ENCODE data around the gene RIN2. TPM values are rescaled to one million over a fixed set of nuclear protein-coding genes. Genes with fewer than 3 reads are reported as not detected.

The RIN2 gene
- total RNA-seq, 1 donor from 2014 or later, result 24.4 TPM

DNA sequence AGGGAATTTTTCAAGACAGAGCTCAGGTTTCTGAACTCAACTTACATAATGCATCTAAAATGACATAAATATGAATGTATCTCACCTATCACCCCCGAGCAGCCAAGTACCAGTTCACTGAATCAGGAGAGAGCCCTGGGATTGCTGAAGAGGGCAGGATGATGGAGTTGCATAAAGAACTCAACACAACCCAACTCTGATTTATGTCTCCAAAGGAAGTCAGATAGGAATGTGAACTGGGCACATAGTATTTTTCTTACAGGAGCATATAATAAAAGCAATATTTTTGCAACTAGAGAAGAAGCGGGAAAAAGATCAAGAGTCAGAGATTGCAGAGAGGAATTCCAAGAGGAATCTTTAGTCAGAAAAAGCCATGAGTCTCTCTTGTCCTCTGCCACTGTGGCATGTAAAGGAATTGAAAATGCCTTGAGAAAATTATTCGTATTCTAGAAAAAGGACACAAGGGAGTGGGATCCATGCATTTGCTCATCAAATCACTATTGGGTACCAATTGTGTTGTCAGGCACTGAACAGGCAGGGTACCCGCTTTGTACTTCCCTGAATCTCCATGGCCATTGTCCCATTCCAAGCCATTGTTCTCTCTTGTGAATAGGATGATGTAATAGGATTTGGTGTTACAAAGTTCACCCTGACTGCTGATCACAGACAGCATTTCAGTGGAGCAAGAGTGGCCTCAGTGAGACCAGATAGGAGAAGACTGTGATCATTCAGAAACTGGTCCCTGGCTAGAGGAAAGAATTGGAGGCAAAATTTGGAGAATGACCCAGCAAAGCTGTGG is 16.3 kb downstream of the RIN2 start:
- TF ChIP-seq, protein P1, sequence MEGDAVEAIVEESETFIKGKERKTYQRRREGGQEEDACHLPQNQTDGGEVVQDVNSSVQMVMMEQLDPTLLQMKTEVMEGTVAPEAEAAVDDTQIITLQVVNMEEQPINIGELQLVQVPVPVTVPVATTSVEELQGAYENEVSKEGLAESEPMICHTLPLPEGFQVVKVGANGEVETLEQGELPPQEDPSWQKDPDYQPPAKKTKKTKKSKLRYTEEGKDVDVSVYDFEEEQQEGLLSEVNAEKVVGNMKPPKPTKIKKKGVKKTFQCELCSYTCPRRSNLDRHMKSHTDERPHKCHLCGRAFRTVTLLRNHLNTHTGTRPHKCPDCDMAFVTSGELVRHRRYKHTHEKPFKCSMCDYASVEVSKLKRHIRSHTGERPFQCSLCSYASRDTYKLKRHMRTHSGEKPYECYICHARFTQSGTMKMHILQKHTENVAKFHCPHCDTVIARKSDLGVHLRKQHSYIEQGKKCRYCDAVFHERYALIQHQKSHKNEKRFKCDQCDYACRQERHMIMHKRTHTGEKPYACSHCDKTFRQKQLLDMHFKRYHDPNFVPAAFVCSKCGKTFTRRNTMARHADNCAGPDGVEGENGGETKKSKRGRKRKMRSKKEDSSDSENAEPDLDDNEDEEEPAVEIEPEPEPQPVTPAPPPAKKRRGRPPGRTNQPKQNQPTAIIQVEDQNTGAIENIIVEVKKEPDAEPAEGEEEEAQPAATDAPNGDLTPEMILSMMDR (IDR thresholded peaks at IDR 0.05), result no peak
- Mint-ChIP-seq H3K4me1 (ENCODE audit: low read depth) (peaks cover 14% of the 10 kb centered on the region), H3K9me3 (ENCODE audit: low read depth) (no peaks in the 10 kb centered on the region), H3K36me3 (ENCODE audit: low read depth) (no peaks in the 10 kb centered on the region), H3K4me3 (ENCODE audit: unreplicated experiment) (no peak overlapping the region), H3K27ac (ENCODE audit: unreplicated experiment) (peak overlapping the region; percentile 28), H3K27me3 (ENCODE audit: low read depth) (no peaks in the 10 kb centered on the region)
- no peak for DNase-seq (ENCODE audit: low spot score)

DNA sequence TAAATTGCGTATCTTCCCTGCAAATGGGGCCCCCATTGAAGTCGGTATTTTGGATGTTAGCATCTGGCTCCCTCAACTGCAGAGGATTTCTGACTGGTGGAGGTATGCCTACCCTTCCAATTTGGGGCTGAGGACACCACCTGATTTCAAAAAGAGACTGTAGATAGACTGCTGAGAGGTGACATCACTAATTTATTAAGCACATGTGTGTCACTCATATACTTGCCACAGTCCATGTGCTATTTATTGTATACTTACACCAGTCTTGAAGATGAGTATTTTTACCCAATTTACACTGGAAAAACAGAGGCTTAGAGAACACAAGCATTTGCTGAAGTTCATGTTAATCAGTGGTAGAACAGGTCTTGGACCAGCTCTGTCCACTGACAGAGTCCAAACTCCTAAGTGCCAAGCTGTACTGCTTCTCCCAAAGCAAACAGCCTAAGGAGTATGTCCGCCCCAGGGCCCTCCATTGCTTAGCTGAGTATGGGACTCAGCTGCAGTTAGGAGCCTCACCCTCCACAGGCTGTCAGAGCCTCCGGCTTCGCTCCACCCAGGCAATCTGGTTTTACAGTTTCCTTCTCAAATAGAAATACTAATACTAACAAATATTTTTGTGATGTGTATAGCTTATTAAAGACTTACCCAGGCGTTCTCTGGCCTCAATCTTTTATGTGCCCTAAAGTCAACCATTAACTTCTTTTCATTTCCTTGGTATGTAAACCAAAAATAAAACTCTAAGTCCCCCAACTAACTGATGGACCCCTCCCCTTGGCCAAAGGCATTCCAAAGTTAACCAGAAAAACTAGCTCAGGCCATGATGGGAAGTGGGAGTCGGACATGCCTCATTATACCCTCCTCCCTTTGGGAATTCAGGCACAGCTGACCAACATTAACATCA is 17.5 kb downstream of the RIN2 start:
- Mint-ChIP-seq H3K9me3 (ENCODE audit: low read depth) (no peaks in the 10 kb centered on the region), H3K4me1 (ENCODE audit: low read depth) (peaks cover 22% of the 10 kb centered on the region), H3K27me3 (ENCODE audit: low read depth) (no peaks in the 10 kb centered on the region), H3K36me3 (ENCODE audit: low read depth) (no peaks in the 10 kb centered on the region), H3K4me3 (ENCODE audit: unreplicated experiment) (no peak overlapping the region), H3K27ac (ENCODE audit: unreplicated experiment) (no peak overlapping the region)
- no peak for DNase-seq (ENCODE audit: low spot score)
- TF ChIP-seq, protein P1 (IDR thresholded peaks at IDR 0.05), result no peak

DNA sequence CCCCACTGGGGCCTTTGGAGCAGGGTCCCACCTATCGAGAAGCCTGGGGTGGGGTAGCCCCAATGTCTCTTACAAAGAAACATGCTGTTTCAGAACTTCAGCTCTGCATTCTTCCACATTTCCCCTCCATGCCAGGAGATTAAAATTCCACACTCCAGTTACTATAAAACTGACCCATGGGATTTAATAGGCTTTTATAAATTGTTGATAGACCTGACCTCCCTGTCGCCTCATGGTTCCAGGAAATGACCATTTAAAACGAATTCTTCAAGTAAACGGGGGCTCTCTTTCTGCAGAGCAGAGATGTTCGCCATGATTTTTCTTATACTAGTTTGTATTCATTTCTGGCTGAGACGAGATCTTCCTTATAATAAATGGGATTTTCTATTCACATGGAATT is 19.3 kb downstream of the RIN2 start:
- no peak overlapping the region for H3K4me3 Mint-ChIP-seq (ENCODE audit: unreplicated experiment)
- no peak for DNase-seq (ENCODE audit: low spot score)
- TF ChIP-seq, protein P1 (IDR thresholded peaks at IDR 0.05), result no peak
- H3K27ac Mint-ChIP-seq (ENCODE audit: unreplicated experiment), result no peak overlapping the region
- no peaks in the 10 kb centered on the region for H3K27me3 Mint-ChIP-seq (ENCODE audit: low read depth)
- H3K4me1 Mint-ChIP-seq (ENCODE audit: low read depth), result peaks cover 26% of the 10 kb centered on the region
- no peaks in the 10 kb centered on the region for H3K9me3 Mint-ChIP-seq (ENCODE audit: low read depth)
- H3K36me3 Mint-ChIP-seq (ENCODE audit: low read depth), result no peaks in the 10 kb centered on the region

DNA sequence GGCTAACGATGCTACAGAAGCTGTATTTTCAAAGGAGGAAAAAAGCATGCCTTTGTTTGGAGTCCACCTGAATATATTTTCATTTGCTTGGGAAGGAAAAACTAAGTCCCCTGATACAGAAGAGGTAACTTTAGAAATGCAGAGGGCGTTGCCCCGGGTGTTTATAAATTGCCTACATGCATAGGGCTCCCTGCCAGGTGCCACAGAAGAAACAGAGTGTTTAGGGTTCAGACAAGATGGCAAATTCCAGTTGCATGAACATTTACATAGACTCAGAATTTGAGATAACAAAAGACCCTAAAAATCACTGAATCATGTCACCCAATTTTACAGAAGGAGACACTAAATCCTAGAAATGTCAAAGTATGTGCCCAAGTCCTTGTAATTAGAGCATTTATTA is 19.9 kb downstream of the RIN2 start:
- no peak overlapping the region for H3K27ac Mint-ChIP-seq (ENCODE audit: unreplicated experiment)
- no peaks in the 10 kb centered on the region for H3K36me3 Mint-ChIP-seq (ENCODE audit: low read depth)
- TF ChIP-seq, protein P1 (IDR thresholded peaks at IDR 0.05), result no peak
- H3K4me1 Mint-ChIP-seq (ENCODE audit: low read depth), result peaks cover 31% of the 10 kb centered on the region
- no peaks in the 10 kb centered on the region for H3K27me3 Mint-ChIP-seq (ENCODE audit: low read depth)
- no peak for DNase-seq (ENCODE audit: low spot score)
- H3K4me3 Mint-ChIP-seq (ENCODE audit: unreplicated experiment), result no peak overlapping the region
- H3K9me3 Mint-ChIP-seq (ENCODE audit: low read depth), result no peaks in the 10 kb centered on the region

DNA sequence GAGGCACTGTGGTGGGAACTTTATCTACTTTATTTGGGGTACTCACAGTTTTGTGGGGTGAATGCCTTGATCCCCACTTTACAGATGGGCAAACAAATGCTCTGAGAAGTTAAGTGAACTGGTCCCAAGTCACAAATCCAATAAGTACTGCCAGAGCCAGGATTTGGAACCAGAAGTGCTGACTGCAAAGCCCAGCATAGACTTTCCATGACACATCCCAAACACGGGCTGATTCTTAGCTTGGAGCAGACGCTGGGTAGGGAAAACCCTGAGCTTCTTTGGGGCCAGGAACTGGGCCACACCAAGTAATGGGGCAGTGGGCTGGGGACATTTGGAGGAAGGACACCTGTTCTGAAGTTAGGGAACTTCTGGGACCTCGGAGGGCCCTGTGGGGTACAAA is 20.3 kb downstream of the RIN2 start:
- Mint-ChIP-seq H3K36me3 (ENCODE audit: low read depth) (no peaks in the 10 kb centered on the region), H3K4me1 (ENCODE audit: low read depth) (peaks cover 34% of the 10 kb centered on the region), H3K9me3 (ENCODE audit: low read depth) (no peaks in the 10 kb centered on the region), H3K27me3 (ENCODE audit: low read depth) (no peaks in the 10 kb centered on the region), H3K4me3 (ENCODE audit: unreplicated experiment) (no peak overlapping the region), H3K27ac (ENCODE audit: unreplicated experiment) (no peak overlapping the region)
- TF ChIP-seq, protein P1 (IDR thresholded peaks at IDR 0.05), result no peak
- DNase-seq (ENCODE audit: low spot score), result no peak

Data from chondrocyte (in vitro differentiated cells).